Measurements from ENCODE around the gene MCAM.

- peak in 1 of 4 experiments; percentile 26 for TF ChIP-seq CTCF (IDR thresholded peaks at IDR 0.05)
- TF ChIP-seq POLR2AphosphoS5 (IDR thresholded peaks at IDR 0.05) = peak in 1 of 4 donors; percentile 3
- TF ChIP-seq POLR2A (IDR thresholded peaks at IDR 0.05) = no peak
- no peak for TF ChIP-seq EP300 (IDR thresholded peaks at IDR 0.05)
Observed at GRCh38 chr11:119307219-119307618, 9.7 kb downstream of the MCAM start.
